PC-9 (cell line): ENCODE data around the gene PHB1. TPM values are rescaled to one million over a fixed set of nuclear protein-coding genes. Genes with fewer than 3 reads are reported as not detected.
"Not testable (repeated sequence)": the region's sequence is repeated elsewhere in the genome, so short reads cannot be mapped to it uniquely, and the experiment has no call there.

Source experiments
- BruUV-seq: library from RNA; stranded (reverse); fragments of 400-500 nt; replicated peaks from 2 replicates; lab custom pipeline; 2021; lab: Mats Ljungman, UMichigan
- CTCF ChIA-PET: fragments of 300-600 bp; sonication (Branson Sonifier 250); formaldehyde crosslinking; loops from one replicate; lab custom pipeline; 2022; ENCODE audit warnings: antibody characterized with exemption; lab: Charles Lee
- POLR2A ChIA-PET: fragments of 300-600 bp; sonication (Branson Sonifier 250); formaldehyde crosslinking; loops from one replicate; lab custom pipeline; 2022; ENCODE audit warnings: antibody characterized with exemption; ENCODE audit not compliant: unreplicated experiment; lab: Charles Lee
- DNase-seq, 2 experiments: peaks; one replicate each; pipeline versions ENCODE4 v3.0.0 to v3.0.0-alpha.2; 2015 to 2022; ENCODE audit warnings: mixed read lengths in 1 of 2
- H2AFZ ChIP-seq: fragments of 200-600 bp; sonication (generic); 2 replicates; pipeline ENCODE4 v1.8.1; 2017; ENCODE audit warnings: antibody characterized with exemption
- H3F3A ChIP-seq: fragments of 200-600 bp; sonication (generic); 2 replicates; pipeline ENCODE4 v1.8.1; 2017; ENCODE audit warnings: antibody characterized with exemption, mild to moderate bottlenecking, low read depth; ENCODE audit not compliant: insufficient read depth
- H3K27ac ChIP-seq: fragments of 200-600 bp; sonication (generic); 2 replicates; pipeline ENCODE4 v1.6.1; 2016; ENCODE audit warnings: mixed run types
- H3K27me3 ChIP-seq: fragments of 200-600 bp; sonication (generic); 2 replicates; pipeline ENCODE4 v1.6.1; 2016; ENCODE audit warnings: low read depth, mixed run types; ENCODE audit not compliant: insufficient read depth
- H3K36me3 ChIP-seq: fragments of 200-600 bp; sonication (generic); 2 replicates; pipeline ENCODE4 v1.6.1; 2016; ENCODE audit warnings: low read depth, mixed run types
- H3K4me1 ChIP-seq: fragments of 200-600 bp; sonication (generic); replicated peaks from 2 replicates; pipeline ENCODE4 v1.6.1; 2016; ENCODE audit warnings: mixed run types; ENCODE audit not compliant: insufficient read depth
- H3K4me2 ChIP-seq: fragments of 200-600 bp; sonication (generic); 2 replicates; pipeline ENCODE4 v1.6.1; 2017; ENCODE audit warnings: mixed run types
- H3K4me3 ChIP-seq: fragments of 200-600 bp; sonication (generic); 2 replicates; pipeline ENCODE4 v1.6.1; 2016; ENCODE audit warnings: mixed run types
- H3K79me2 ChIP-seq: fragments of 200-600 bp; sonication (generic); 2 replicates; pipeline ENCODE4 v1.6.1; 2017; ENCODE audit warnings: low read depth, mixed run types
- H3K9me2 ChIP-seq: fragments of 200-600 bp; sonication (generic); 2 replicates; pipeline ENCODE4 v1.8.1; 2017; ENCODE audit warnings: mild to moderate bottlenecking; ENCODE audit not compliant: insufficient read depth
- H3K9me3 ChIP-seq: fragments of 200-600 bp; sonication (generic); 2 replicates; pipeline ENCODE4 v1.8.1; 2016; ENCODE audit warnings: low read depth; ENCODE audit not compliant: insufficient read depth
- H4K20me1 ChIP-seq: fragments of 200-600 bp; sonication (generic); 2 replicates; pipeline ENCODE4 v1.8.1; 2017; ENCODE audit not compliant: insufficient read depth
- EZH2 ChIP-seq: fragments of 200-600 bp; sonication (generic); IDR thresholded peaks from 2 replicates; pipeline ENCODE4 v1.8.0; 2017; ENCODE audit warnings: antibody characterized with exemption, low read depth
- intact Hi-C: fragments of 100-400 bp; cut with micrococcal nuclease; formaldehyde crosslinking; loops from one replicate; pipeline ENCODE4 v1.10.0; 2022; ENCODE audit not compliant: unreplicated experiment
- total RNA-seq: library from RNA; stranded (reverse); gene quantifications from 2 replicates; pipeline ENCODE4 v1.2.3, GENCODE V29; 2021
- TF ChIP-seq, protein P1 (sequence below): fragments of 200-600 bp; sonication (generic); conservative IDR thresholded peaks from 2 replicates; pipeline ENCODE4 v1.6.1; 2017; ENCODE audit warnings: mixed run types, antibody characterized with exemption, mild to moderate bottlenecking, moderate library complexity

PHB1 gene
- total RNA-seq, 1 experiment from 2014 or later: 244 TPM

DNA sequence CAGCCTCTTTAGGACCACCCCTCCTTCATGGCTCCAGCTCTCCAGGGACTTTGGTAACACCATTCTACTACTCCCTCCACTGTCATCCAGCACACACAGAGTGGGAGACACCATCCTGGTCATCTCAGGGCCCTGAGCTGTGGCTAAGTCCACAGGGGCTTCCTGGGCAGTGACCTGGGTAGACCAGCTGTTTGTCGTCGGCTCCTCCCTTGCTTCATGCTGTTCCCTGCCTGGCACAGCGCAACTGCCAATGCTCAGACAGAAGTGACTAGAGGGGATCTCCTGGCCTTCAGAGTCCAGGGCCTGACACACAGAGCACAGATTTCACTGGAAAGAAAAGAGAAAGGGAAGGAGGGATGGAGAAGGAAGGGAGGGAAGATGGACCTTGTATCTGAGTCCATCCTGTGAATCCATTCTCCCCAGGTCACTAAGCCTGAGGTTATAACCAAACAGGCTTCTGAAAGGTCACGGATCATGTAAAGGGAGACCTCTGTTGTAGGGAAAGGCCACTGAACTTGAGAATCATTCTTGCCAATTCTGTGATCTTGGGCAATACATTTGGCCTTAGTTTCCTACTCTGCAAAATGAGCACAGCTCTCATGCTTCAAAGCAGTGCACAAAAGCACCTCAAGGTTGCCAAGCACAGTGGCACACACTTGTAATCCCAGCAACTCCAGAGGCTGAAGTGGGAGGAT, 18.5 kb upstream of the PHB1 start:
- BruUV-seq: no TSS peak
- Histone ChIP-seq H3K9me2 (no peaks in the 10 kb centered on the region), H3K27ac (no peak overlapping the region), H3K27me3 (peaks cover 68% of the 10 kb centered on the region), H3K36me3 (no peaks in the 10 kb centered on the region), H4K20me1 (no peaks in the 10 kb centered on the region), H3K4me2 (no peak overlapping the region), H3K9me3 (no peaks in the 10 kb centered on the region), H3K79me2 (no peaks in the 10 kb centered on the region), H3K4me1 (no peaks in the 10 kb centered on the region), H3F3A (no peaks in the 10 kb centered on the region), H2AFZ (no peak overlapping the region), H3K4me3 (no peak overlapping the region)
- CTCF ChIA-PET: interaction anchor here (0.5 kb wide), 1 partner anchor 263 kb away, joined by 3 read pairs; no protein-coding TSS in a partner anchor
- POLR2A ChIA-PET: no interaction called here
- TF ChIP-seq EZH2: no peak
- TF ChIP-seq, protein P1, sequence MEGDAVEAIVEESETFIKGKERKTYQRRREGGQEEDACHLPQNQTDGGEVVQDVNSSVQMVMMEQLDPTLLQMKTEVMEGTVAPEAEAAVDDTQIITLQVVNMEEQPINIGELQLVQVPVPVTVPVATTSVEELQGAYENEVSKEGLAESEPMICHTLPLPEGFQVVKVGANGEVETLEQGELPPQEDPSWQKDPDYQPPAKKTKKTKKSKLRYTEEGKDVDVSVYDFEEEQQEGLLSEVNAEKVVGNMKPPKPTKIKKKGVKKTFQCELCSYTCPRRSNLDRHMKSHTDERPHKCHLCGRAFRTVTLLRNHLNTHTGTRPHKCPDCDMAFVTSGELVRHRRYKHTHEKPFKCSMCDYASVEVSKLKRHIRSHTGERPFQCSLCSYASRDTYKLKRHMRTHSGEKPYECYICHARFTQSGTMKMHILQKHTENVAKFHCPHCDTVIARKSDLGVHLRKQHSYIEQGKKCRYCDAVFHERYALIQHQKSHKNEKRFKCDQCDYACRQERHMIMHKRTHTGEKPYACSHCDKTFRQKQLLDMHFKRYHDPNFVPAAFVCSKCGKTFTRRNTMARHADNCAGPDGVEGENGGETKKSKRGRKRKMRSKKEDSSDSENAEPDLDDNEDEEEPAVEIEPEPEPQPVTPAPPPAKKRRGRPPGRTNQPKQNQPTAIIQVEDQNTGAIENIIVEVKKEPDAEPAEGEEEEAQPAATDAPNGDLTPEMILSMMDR: no peak
- intact Hi-C loops: no loop called here
- no peak for DNase-seq

DNA sequence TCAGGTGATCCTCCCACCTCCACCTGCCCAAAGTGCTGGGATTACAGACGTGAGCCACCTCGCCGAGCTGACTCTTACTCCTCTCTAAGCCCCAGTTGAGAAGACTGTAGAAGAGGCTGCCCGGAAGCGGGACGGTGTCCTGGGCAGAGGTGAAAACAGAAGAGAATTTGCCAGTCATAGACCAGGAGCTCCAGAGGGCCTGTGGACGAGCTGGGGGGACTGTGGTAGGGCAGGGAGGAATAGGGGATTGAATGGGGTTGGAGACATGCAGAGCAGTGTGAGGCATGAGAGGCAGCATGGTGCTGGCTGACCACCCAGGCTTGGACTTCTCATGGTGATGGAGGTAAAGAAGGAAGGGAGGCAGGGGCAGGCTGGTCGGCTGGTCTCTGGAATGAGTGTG, 17.1 kb upstream of the PHB1 start:
- Histone ChIP-seq H3F3A (no peaks in the 10 kb centered on the region), H4K20me1 (no peaks in the 10 kb centered on the region), H3K79me2 (no peaks in the 10 kb centered on the region), H3K9me2 (no peaks in the 10 kb centered on the region), H2AFZ (no peak overlapping the region), H3K4me1 (no peaks in the 10 kb centered on the region), H3K36me3 (no peaks in the 10 kb centered on the region), H3K9me3 (no peaks in the 10 kb centered on the region), H3K27ac (no peak overlapping the region), H3K4me3 (no peak overlapping the region), H3K27me3 (peaks cover 68% of the 10 kb centered on the region), H3K4me2 (no peak overlapping the region)
- BruUV-seq: no TSS peak
- intact Hi-C loops: no loop called here
- POLR2A ChIA-PET: no interaction called here
- TF ChIP-seq EZH2: no peak
- TF ChIP-seq, protein P1: no peak
- no peak for DNase-seq
- CTCF ChIA-PET: no interaction called here

DNA sequence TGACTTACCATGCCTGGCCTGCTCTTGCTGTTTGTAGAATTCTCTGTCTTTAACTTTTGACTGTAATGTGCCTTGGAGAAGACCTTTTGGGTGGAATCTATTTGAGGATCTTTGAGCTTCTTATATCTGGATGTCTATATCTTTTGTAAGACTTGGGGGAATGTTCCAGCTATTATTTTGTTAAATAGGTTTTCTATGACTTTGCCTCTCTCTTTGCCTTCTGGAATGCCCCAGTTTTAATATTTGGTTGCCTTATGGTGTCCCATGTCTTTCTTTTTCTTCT, 10.3 kb upstream of the PHB1 start:
- H3K36me3 ChIP-seq: no peaks in the 10 kb centered on the region
- H2AFZ ChIP-seq: no peak overlapping the region
- no peaks in the 10 kb centered on the region for H3K4me1 ChIP-seq
- H3K9me3 ChIP-seq: peaks cover 9% of the 10 kb centered on the region; the same call in 1 of the 2 replicates
- H3K4me3 ChIP-seq: no peak overlapping the region
- ChIA-PET CTCF (no interaction called here), POLR2A (no interaction called here)
- DNase-seq: no peak
- no peak overlapping the region for H3K4me2 ChIP-seq
- no peaks in the 10 kb centered on the region for H3F3A ChIP-seq
- H3K27ac ChIP-seq: no peak overlapping the region
- no peaks in the 10 kb centered on the region for H4K20me1 ChIP-seq
- peaks cover 55% of the 10 kb centered on the region for H3K27me3 ChIP-seq
- H3K79me2 ChIP-seq: no peaks in the 10 kb centered on the region
- no peaks in the 10 kb centered on the region for H3K9me2 ChIP-seq
- intact Hi-C loops: no loop called here
- BruUV-seq: no TSS peak
- TF ChIP-seq, protein P1: no peak
- no peak for TF ChIP-seq EZH2

DNA sequence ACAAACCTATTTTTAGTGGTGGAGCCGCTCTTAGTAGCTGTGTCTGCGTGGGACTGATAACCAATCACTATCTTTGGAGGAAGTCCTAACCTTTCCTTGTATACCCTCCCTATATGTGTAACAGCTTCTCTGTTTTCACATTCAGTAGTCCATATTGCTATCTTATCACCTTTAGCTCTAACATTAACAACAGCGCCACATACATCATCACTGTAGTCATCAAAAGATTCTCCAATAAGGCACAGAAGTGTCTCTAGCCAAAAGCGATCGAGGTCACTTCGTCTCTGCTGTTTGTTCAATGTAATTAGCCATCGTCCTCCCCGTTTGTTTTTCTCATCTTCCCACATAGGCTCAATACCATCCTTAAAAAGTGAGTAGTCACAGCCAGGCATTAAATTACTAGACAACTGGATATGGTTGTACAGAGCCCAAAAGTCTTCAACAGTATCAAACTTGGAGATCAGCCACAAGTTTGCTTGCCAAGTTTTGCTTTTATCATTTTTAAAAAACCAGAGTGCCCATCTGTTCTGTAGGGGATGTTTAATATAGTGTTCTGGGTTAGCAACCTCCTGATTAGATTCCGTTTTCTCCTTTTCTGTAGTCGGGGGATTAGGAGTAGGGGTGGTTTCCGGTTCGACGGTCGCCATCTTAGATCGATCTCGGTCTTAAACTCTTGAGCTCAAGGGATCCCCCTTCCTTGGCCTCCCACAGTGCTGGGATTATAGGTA, 9.8 kb upstream of the PHB1 start:
- H2AFZ ChIP-seq, H4K20me1 ChIP-seq, H3K79me2 ChIP-seq, CTCF ChIA-PET, POLR2A ChIA-PET, H3K4me2 ChIP-seq, H3K4me3 ChIP-seq, H3K36me3 ChIP-seq, intact Hi-C loops, H3K27ac ChIP-seq, BruUV-seq, DNase-seq, H3F3A ChIP-seq, H3K9me3 ChIP-seq, H3K9me2 ChIP-seq, H3K4me1 ChIP-seq: not testable (repeated sequence)
- H3K27me3 ChIP-seq: peaks cover 50% of the 10 kb centered on the region
